HCT116 (cell line): ENCODE results near the gene HOXD13.

Experiments used
- CTCF ChIP-seq, 3 experiments: fragments of 200-600 bp in 1 of 3; sonication (generic) in 1 of 3; IDR thresholded peaks in 2 of 3; conservative IDR thresholded peaks in 1 of 3; 2 replicates each; pipeline ENCODE4 v1.5.1; 2012 to 2017; ENCODE audit warnings: low read depth in 2 of 3, low read length in 2 of 3, antibody characterized with exemption in 1 of 3, borderline replicate concordance in 1 of 3, control low read depth in 1 of 3, mild to moderate bottlenecking in 1 of 3, mixed read lengths in 1 of 3, mixed run types in 1 of 3, moderate library complexity in 1 of 3; ENCODE audit not compliant: insufficient read depth in 1 of 3
- ELF1 ChIP-seq: IDR thresholded peaks from 2 replicates; pipeline ENCODE4 v1.6.1; 2012; ENCODE audit warnings: low read depth, borderline replicate concordance
- POLR2A ChIP-seq: IDR thresholded peaks from 2 replicates; pipeline ENCODE4 v1.7.0; 2011; ENCODE audit warnings: borderline replicate concordance; ENCODE audit not compliant: insufficient read depth, insufficient read length; ENCODE audit errors: extremely low read depth
- REST ChIP-seq: IDR thresholded peaks from 2 replicates; pipeline ENCODE4 v1.6.1; 2012; ENCODE audit warnings: low read depth
- SP1 ChIP-seq: IDR thresholded peaks from 2 replicates; pipeline ENCODE4 v1.6.1; 2012; ENCODE audit warnings: low read depth
- YY1 ChIP-seq: IDR thresholded peaks from 2 replicates; pipeline ENCODE4 v1.6.1; 2011; ENCODE audit warnings: low read length, low read depth, moderate library complexity, mild to moderate bottlenecking; ENCODE audit not compliant: insufficient replicate concordance; ENCODE audit errors: extremely low read depth
- TF ChIP-seq, protein P1 (sequence below): IDR thresholded peaks from 2 replicates; pipeline ENCODE4 v1.6.1; 2012

DNA sequence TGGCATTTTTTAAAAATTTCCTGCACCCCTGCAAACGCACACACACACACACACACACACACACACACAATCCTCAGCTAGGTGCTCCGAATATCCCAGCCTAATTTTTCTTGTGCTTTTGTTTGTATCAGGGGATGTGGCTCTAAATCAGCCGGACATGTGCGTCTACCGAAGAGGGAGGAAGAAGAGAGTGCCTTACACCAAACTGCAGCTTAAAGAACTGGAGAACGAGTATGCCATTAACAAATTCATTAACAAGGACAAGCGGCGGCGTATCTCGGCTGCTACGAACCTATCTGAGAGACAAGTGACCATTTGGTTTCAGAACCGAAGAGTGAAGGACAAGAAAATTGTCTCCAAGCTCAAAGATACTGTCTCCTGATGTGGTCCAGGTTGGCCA is 1.8 kb downstream of the HOXD13 start:
- no peak for TF ChIP-seq ELF1
- no peak for TF ChIP-seq CTCF (IDR thresholded peaks at IDR 0.05 in 2 of 3, conservative IDR thresholded peaks at IDR 0.05 in 1 of 3; ENCODE audit: borderline replicate concordance in 1 of 3, insufficient read depth in 1 of 3, low read depth in 2 of 3, low read length in 2 of 3)
- no peak for TF ChIP-seq SP1
- no peak for TF ChIP-seq POLR2A
- TF ChIP-seq REST = no peak
- no peak for TF ChIP-seq YY1
- TF ChIP-seq, protein P1, sequence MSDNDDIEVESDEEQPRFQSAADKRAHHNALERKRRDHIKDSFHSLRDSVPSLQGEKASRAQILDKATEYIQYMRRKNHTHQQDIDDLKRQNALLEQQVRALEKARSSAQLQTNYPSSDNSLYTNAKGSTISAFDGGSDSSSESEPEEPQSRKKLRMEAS = no peak
